ENCODE measurements around the gene PALM2AKAP2.

The PALM2AKAP2 gene

GRCh38 chr9:109755040-109755439 is 25.0 kb upstream of the PALM2AKAP2 start:
- Histone ChIP-seq H3K9me3 (ENCODE audit: control insufficient read depth, low read length) (no peaks in the 10 kb centered on the region), H3K36me3 (ENCODE audit: control insufficient read depth, insufficient read depth, low read length) (no peaks in the 10 kb centered on the region), H3K9ac (ENCODE audit: low read length) (no peak overlapping the region)

GRCh38 chr9:109759589-109759988 is 20.4 kb upstream of the PALM2AKAP2 start:
- Histone ChIP-seq H3K9ac (ENCODE audit: low read length) (no peak overlapping the region), H3K4me1 (ENCODE audit: control insufficient read depth, insufficient read depth, low read length) (no peaks in the 10 kb centered on the region), H3K9me3 (ENCODE audit: control insufficient read depth, low read length) (no peaks in the 10 kb centered on the region), H3K36me3 (ENCODE audit: control insufficient read depth, insufficient read depth, low read length) (no peaks in the 10 kb centered on the region), H3K27me3 (ENCODE audit: control insufficient read depth, insufficient read depth, low read length) (no peaks in the 10 kb centered on the region), H3K4me3 (ENCODE audit: low read length) (no peak overlapping the region)

More at GRCh38 chr9:109755040-109755439, 25.0 kb upstream of the PALM2AKAP2 start:
- Histone ChIP-seq H3K4me3 (ENCODE audit: low read length) (no peak overlapping the region), H3K27me3 (ENCODE audit: control insufficient read depth, insufficient read depth, low read length) (no peaks in the 10 kb centered on the region), H3K4me1 (ENCODE audit: control insufficient read depth, insufficient read depth, low read length) (no peaks in the 10 kb centered on the region)

GRCh38 chr9:109765278-109765677 is 14.7 kb upstream of the PALM2AKAP2 start:
- H3K9ac ChIP-seq (ENCODE audit: low read length) = no peak overlapping the region
- no peaks in the 10 kb centered on the region for H3K4me1 ChIP-seq (ENCODE audit: control insufficient read depth, insufficient read depth, low read length)
- no peaks in the 10 kb centered on the region for H3K36me3 ChIP-seq (ENCODE audit: control insufficient read depth, insufficient read depth, low read length)
- no peak overlapping the region for H3K4me3 ChIP-seq (ENCODE audit: low read length)
- H3K9me3 ChIP-seq (ENCODE audit: control insufficient read depth, low read length) = no peaks in the 10 kb centered on the region
- no peaks in the 10 kb centered on the region for H3K27me3 ChIP-seq (ENCODE audit: control insufficient read depth, insufficient read depth, low read length)

- H3K27me3 ChIP-seq (ENCODE audit: control insufficient read depth, insufficient read depth, low read length) = no peaks in the 10 kb centered on the region
- no peak overlapping the region for H3K4me3 ChIP-seq (ENCODE audit: low read length)
- H3K4me1 ChIP-seq (ENCODE audit: control insufficient read depth, insufficient read depth, low read length) = no peaks in the 10 kb centered on the region
- H3K9me3 ChIP-seq (ENCODE audit: control insufficient read depth, low read length) = no peaks in the 10 kb centered on the region
- H3K36me3 ChIP-seq (ENCODE audit: control insufficient read depth, insufficient read depth, low read length) = no peaks in the 10 kb centered on the region
- no peak overlapping the region for H3K9ac ChIP-seq (ENCODE audit: low read length)
Observed at GRCh38 chr9:109765830-109766229, 14.2 kb upstream of the PALM2AKAP2 start.

GRCh38 chr9:109766351-109766750 is 13.6 kb upstream of the PALM2AKAP2 start:
- Histone ChIP-seq H3K36me3 (ENCODE audit: control insufficient read depth, insufficient read depth, low read length) (no peaks in the 10 kb centered on the region), H3K4me1 (ENCODE audit: control insufficient read depth, insufficient read depth, low read length) (no peaks in the 10 kb centered on the region), H3K27me3 (ENCODE audit: control insufficient read depth, insufficient read depth, low read length) (no peaks in the 10 kb centered on the region), H3K9me3 (ENCODE audit: control insufficient read depth, low read length) (no peaks in the 10 kb centered on the region), H3K9ac (ENCODE audit: low read length) (no peak overlapping the region), H3K4me3 (ENCODE audit: low read length) (no peak overlapping the region)

- H3K4me1 ChIP-seq (ENCODE audit: control insufficient read depth, insufficient read depth, low read length) = no peaks in the 10 kb centered on the region
- H3K9me3 ChIP-seq (ENCODE audit: control insufficient read depth, low read length) = no peaks in the 10 kb centered on the region
- H3K27me3 ChIP-seq (ENCODE audit: control insufficient read depth, insufficient read depth, low read length) = no peaks in the 10 kb centered on the region
- no peak overlapping the region for H3K9ac ChIP-seq (ENCODE audit: low read length)
- no peaks in the 10 kb centered on the region for H3K36me3 ChIP-seq (ENCODE audit: control insufficient read depth, insufficient read depth, low read length)
- no peak overlapping the region for H3K4me3 ChIP-seq (ENCODE audit: low read length)
Observed at GRCh38 chr9:109767404-109767803, 12.6 kb upstream of the PALM2AKAP2 start.

GRCh38 chr9:109767814-109768213 is 12.2 kb upstream of the PALM2AKAP2 start:
- no peaks in the 10 kb centered on the region for H3K27me3 ChIP-seq (ENCODE audit: control insufficient read depth, insufficient read depth, low read length)
- H3K36me3 ChIP-seq (ENCODE audit: control insufficient read depth, insufficient read depth, low read length) = no peaks in the 10 kb centered on the region
- no peak overlapping the region for H3K9ac ChIP-seq (ENCODE audit: low read length)
- H3K4me1 ChIP-seq (ENCODE audit: control insufficient read depth, insufficient read depth, low read length) = no peaks in the 10 kb centered on the region
- no peaks in the 10 kb centered on the region for H3K9me3 ChIP-seq (ENCODE audit: control insufficient read depth, low read length)
- H3K4me3 ChIP-seq (ENCODE audit: low read length) = no peak overlapping the region

GRCh38 chr9:109769250-109769649 is 10.7 kb upstream of the PALM2AKAP2 start:
- H3K4me1 ChIP-seq (ENCODE audit: control insufficient read depth, insufficient read depth, low read length) = no peaks in the 10 kb centered on the region
- no peaks in the 10 kb centered on the region for H3K9me3 ChIP-seq (ENCODE audit: control insufficient read depth, low read length)
- no peak overlapping the region for H3K4me3 ChIP-seq (ENCODE audit: low read length)
- H3K9ac ChIP-seq (ENCODE audit: low read length) = no peak overlapping the region
- no peaks in the 10 kb centered on the region for H3K36me3 ChIP-seq (ENCODE audit: control insufficient read depth, insufficient read depth, low read length)
- H3K27me3 ChIP-seq (ENCODE audit: control insufficient read depth, insufficient read depth, low read length) = no peaks in the 10 kb centered on the region

GRCh38 chr9:109770101-109770500 is 9.9 kb upstream of the PALM2AKAP2 start:
- H3K27me3 ChIP-seq (ENCODE audit: control insufficient read depth, insufficient read depth, low read length) = no peaks in the 10 kb centered on the region
- H3K4me1 ChIP-seq (ENCODE audit: control insufficient read depth, insufficient read depth, low read length) = no peaks in the 10 kb centered on the region
- no peak overlapping the region for H3K4me3 ChIP-seq (ENCODE audit: low read length)
- H3K9ac ChIP-seq (ENCODE audit: low read length) = no peak overlapping the region
- H3K9me3 ChIP-seq (ENCODE audit: control insufficient read depth, low read length) = no peaks in the 10 kb centered on the region
- no peaks in the 10 kb centered on the region for H3K36me3 ChIP-seq (ENCODE audit: control insufficient read depth, insufficient read depth, low read length)

GRCh38 chr9:109771087-109771486 is 8.9 kb upstream of the PALM2AKAP2 start:
- no peaks in the 10 kb centered on the region for H3K4me1 ChIP-seq (ENCODE audit: control insufficient read depth, insufficient read depth, low read length)
- H3K36me3 ChIP-seq (ENCODE audit: control insufficient read depth, insufficient read depth, low read length) = no peaks in the 10 kb centered on the region
- H3K9ac ChIP-seq (ENCODE audit: low read length) = no peak overlapping the region
- H3K27me3 ChIP-seq (ENCODE audit: control insufficient read depth, insufficient read depth, low read length) = no peaks in the 10 kb centered on the region
- H3K9me3 ChIP-seq (ENCODE audit: control insufficient read depth, low read length) = no peaks in the 10 kb centered on the region
- H3K4me3 ChIP-seq (ENCODE audit: low read length) = no peak overlapping the region

GRCh38 chr9:109771796-109772531 is 8.0 kb upstream of the PALM2AKAP2 start:
- Histone ChIP-seq H3K9me3 (ENCODE audit: control insufficient read depth, low read length) (no peaks in the 10 kb centered on the region), H3K36me3 (ENCODE audit: control insufficient read depth, insufficient read depth, low read length) (no peaks in the 10 kb centered on the region), H3K4me3 (ENCODE audit: low read length) (no peak overlapping the region), H3K4me1 (ENCODE audit: control insufficient read depth, insufficient read depth, low read length) (no peaks in the 10 kb centered on the region), H3K9ac (ENCODE audit: low read length) (no peak overlapping the region), H3K27me3 (ENCODE audit: control insufficient read depth, insufficient read depth, low read length) (no peaks in the 10 kb centered on the region)

- H3K36me3 ChIP-seq (ENCODE audit: control insufficient read depth, insufficient read depth, low read length) = no peaks in the 10 kb centered on the region
- H3K27me3 ChIP-seq (ENCODE audit: control insufficient read depth, insufficient read depth, low read length) = peaks cover 3% of the 10 kb centered on the region
- no peak overlapping the region for H3K4me3 ChIP-seq (ENCODE audit: low read length)
- H3K9me3 ChIP-seq (ENCODE audit: control insufficient read depth, low read length) = no peaks in the 10 kb centered on the region
- no peak overlapping the region for H3K9ac ChIP-seq (ENCODE audit: low read length)
- peaks cover 4% of the 10 kb centered on the region for H3K4me1 ChIP-seq (ENCODE audit: control insufficient read depth, insufficient read depth, low read length)
Observed at GRCh38 chr9:109775516-109775915, 4.5 kb upstream of the PALM2AKAP2 start.

GRCh38 chr9:109776391-109776790 is 3.6 kb upstream of the PALM2AKAP2 start:
- Histone ChIP-seq H3K36me3 (ENCODE audit: control insufficient read depth, insufficient read depth, low read length) (no peaks in the 10 kb centered on the region), H3K9me3 (ENCODE audit: control insufficient read depth, low read length) (no peaks in the 10 kb centered on the region), H3K4me1 (ENCODE audit: control insufficient read depth, insufficient read depth, low read length) (peaks cover 4% of the 10 kb centered on the region), H3K27me3 (ENCODE audit: control insufficient read depth, insufficient read depth, low read length) (peaks cover 9% of the 10 kb centered on the region), H3K4me3 (ENCODE audit: low read length) (no peak overlapping the region), H3K9ac (ENCODE audit: low read length) (no peak overlapping the region)

All from mucosa of stomach (tissue), 1 donor.